ENCODE results near the gene ZNF362.

Gene ZNF362

DNA sequence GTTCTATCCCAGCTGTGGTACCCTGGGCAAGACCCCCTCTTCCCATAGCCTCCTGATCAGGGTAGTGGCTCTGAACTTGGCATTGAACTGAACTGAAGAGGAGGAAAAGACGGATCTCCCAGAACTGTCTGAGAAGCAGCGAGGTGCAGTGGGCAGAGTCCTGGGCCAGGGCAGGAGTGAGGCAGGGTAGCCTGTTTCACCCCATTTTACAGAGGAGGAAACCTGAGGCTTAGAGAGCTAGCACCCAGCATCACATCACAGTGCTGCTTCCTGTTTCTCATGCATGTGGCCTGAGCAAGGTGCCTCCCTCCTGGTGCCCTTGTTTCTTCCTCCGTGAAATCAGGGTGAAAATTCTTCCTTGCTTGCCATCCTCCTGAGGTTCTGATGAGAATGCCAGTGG, 17.1 kb downstream of the ZNF362 start:
- no peaks in the 10 kb centered on the region for H3K9me3 ChIP-seq (ENCODE audit: severe bottlenecking)
- H3K4me3 ChIP-seq (ENCODE audit: low read depth, low read length) = no peak overlapping the region

DNA sequence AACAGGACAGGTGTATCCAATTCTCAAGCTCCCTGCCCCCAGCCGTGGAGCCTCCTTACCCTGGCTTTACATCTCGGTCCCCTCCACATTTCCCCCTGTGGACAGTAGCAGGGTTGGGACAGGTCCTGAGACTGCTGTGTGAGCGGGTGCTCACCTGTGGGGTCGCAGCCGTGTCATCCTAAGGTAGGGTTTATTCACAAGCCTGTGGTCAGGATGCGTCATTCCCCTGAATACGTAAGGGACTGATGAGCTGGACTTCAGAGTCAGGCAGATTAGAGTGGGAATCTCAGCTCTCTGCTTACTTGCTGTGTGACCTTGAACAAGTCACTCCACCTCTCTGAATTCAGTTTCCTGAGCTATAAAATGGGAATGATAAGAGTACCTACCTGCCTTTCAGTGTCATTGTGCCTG, 17.7 kb downstream of the ZNF362 start:
- no peak overlapping the region for H3K27ac ChIP-seq
- H3K36me3 ChIP-seq = peaks cover 51% of the 10 kb centered on the region
- no peaks in the 10 kb centered on the region for H3K27me3 ChIP-seq (ENCODE audit: insufficient read depth, low read depth, severe bottlenecking)
- no peak for DNase-seq
- no peaks in the 10 kb centered on the region for H3K9me3 ChIP-seq (ENCODE audit: severe bottlenecking)
- no peak overlapping the region for H3K4me3 ChIP-seq (ENCODE audit: low read depth, low read length)
- TF ChIP-seq, protein P1, sequence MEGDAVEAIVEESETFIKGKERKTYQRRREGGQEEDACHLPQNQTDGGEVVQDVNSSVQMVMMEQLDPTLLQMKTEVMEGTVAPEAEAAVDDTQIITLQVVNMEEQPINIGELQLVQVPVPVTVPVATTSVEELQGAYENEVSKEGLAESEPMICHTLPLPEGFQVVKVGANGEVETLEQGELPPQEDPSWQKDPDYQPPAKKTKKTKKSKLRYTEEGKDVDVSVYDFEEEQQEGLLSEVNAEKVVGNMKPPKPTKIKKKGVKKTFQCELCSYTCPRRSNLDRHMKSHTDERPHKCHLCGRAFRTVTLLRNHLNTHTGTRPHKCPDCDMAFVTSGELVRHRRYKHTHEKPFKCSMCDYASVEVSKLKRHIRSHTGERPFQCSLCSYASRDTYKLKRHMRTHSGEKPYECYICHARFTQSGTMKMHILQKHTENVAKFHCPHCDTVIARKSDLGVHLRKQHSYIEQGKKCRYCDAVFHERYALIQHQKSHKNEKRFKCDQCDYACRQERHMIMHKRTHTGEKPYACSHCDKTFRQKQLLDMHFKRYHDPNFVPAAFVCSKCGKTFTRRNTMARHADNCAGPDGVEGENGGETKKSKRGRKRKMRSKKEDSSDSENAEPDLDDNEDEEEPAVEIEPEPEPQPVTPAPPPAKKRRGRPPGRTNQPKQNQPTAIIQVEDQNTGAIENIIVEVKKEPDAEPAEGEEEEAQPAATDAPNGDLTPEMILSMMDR (IDR thresholded peaks at IDR 0.05; ENCODE audit: low read depth, low read length) = no peak

More for the DNA sequence above, 17.1 kb downstream of the ZNF362 start:
- Histone ChIP-seq H3K27me3 (ENCODE audit: insufficient read depth, low read depth, severe bottlenecking) (no peaks in the 10 kb centered on the region), H3K27ac (no peak overlapping the region), H3K36me3 (peaks cover 45% of the 10 kb centered on the region)
- TF ChIP-seq, protein P1 (IDR thresholded peaks at IDR 0.05; ENCODE audit: low read depth, low read length) = no peak
- DNase-seq = no peak

DNA sequence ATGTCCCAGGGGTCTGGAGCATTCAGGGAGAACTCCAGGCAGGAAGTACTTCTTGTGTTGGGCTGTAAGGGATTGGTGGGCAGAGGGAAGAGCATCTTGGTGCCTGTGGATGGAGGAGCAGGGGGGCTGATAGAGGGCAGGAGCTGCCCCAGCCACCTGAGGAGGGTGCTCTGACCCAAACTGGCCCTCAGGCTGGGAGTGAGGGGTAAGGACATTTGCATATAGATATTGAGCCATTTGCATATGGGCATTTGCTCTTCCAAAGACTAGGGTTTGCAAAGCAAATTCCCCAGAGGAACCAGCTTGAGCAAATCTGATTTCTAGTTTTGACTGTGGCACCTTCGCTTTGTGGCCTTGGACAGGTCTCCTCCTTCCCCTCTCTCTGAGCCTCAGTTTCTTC, 18.2 kb downstream of the ZNF362 start:
- no peak overlapping the region for H3K27ac ChIP-seq
- H3K27me3 ChIP-seq (ENCODE audit: insufficient read depth, low read depth, severe bottlenecking) = no peaks in the 10 kb centered on the region
- H3K36me3 ChIP-seq = peaks cover 54% of the 10 kb centered on the region
- H3K9me3 ChIP-seq (ENCODE audit: severe bottlenecking) = no peaks in the 10 kb centered on the region
- H3K4me3 ChIP-seq (ENCODE audit: low read depth, low read length) = no peak overlapping the region
- DNase-seq = no peak
- TF ChIP-seq, protein P1 (IDR thresholded peaks at IDR 0.05; ENCODE audit: low read depth, low read length) = no peak

DNA sequence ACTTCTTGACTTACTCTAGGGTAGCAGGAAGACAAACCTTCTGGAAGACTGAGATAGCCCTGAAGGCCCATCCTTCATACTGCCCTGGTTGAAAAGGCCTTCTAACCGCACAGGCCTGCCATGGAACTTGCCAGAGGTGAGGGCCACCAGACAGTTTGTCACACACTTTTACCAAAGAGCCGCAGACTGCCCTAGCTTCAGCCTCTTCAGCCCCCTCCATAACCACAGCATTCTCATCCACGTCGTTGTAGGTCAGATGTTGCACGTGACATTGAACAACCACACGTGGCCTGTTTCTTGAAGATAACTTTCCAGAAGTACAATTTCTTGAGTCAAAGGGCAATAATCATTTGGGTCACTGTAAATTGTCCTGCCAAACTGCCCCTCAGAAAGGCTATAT, 18.9 kb downstream of the ZNF362 start:
- TF ChIP-seq, protein P1 (IDR thresholded peaks at IDR 0.05; ENCODE audit: low read depth, low read length) = no peak
- H3K9me3 ChIP-seq (ENCODE audit: severe bottlenecking) = no peaks in the 10 kb centered on the region
- no peak overlapping the region for H3K27ac ChIP-seq
- H3K27me3 ChIP-seq (ENCODE audit: insufficient read depth, low read depth, severe bottlenecking) = no peaks in the 10 kb centered on the region
- H3K4me3 ChIP-seq (ENCODE audit: low read depth, low read length) = no peak overlapping the region
- no peak for DNase-seq
- peaks cover 56% of the 10 kb centered on the region for H3K36me3 ChIP-seq

DNA sequence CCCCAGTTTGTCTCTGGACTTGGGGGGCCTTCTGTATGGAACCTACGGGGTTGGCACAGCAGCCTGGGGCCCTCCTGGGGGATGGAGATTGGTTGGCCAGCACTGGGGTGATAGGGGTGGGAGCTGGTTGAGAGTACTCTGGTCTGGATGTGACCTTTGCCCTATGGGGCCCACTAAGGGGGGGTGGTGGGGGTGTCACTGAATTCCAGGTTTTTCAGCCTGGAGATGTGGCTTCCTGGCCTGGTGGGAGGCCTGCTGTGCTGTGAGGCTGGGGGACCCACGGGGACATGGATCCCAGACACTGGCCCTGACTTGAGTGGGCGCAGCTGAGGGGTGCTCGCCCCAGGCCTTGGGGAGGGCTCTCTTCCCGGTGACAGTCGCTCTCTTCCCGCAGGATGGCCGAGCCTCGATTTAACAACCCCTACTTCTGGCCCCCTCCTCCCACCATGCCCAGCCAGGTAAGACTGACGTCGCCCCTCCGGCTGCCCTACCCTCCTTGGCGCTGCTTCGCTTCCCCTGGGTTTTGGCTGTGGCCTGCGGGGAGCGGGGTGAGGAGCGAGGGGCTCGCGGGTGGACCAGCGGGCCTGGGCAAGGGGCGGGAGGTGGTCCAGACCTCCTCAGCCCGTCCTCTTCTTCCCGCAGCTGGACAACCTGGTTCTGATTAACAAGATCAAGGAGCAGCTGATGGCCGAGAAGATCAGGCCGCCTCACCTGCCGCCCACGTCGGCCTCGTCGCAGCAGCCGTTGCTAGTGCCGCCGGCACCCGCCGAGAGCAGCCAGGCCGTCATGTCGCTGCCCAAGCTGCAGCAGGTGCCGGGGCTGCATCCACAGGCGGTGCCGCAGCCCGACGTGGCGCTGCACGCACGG, 19.6 kb downstream of the ZNF362 start:
- H3K9me3 ChIP-seq (ENCODE audit: severe bottlenecking) = no peaks in the 10 kb centered on the region
- no peak overlapping the region for H3K4me3 ChIP-seq (ENCODE audit: low read depth, low read length)
- TF ChIP-seq, protein P1 (IDR thresholded peaks at IDR 0.05; ENCODE audit: low read depth, low read length) = no peak
- no peaks in the 10 kb centered on the region for H3K27me3 ChIP-seq (ENCODE audit: insufficient read depth, low read depth, severe bottlenecking)
- no peak for DNase-seq
- H3K36me3 ChIP-seq = peaks cover 56% of the 10 kb centered on the region
- H3K27ac ChIP-seq = no peak overlapping the region
